Hepatocyte (in vitro differentiated cells): ENCODE results near the gene GAST. TPM values are rescaled to one million over a fixed set of nuclear protein-coding genes. Genes with fewer than 3 reads are reported as not detected.

ENCODE experiments used
- DNase-seq: peaks from one replicate; pipeline ENCODE4 v3.0.0-alpha.2; 2016; ENCODE audit warnings: low spot score
- H2AFZ ChIP-seq: fragments of 200-600 bp; sonication (generic); 2 replicates; pipeline ENCODE4 v1.6.0; 2016; ENCODE audit warnings: antibody characterized with exemption, mild to moderate bottlenecking
- H3K27ac ChIP-seq: fragments of 200-600 bp; sonication (generic); 2 replicates; pipeline ENCODE4 v1.5.1; 2016; ENCODE audit warnings: mild to moderate bottlenecking
- H3K27me3 ChIP-seq: fragments of 200-600 bp; sonication (generic); 2 replicates; pipeline ENCODE4 v1.6.1; 2016
- H3K36me3 ChIP-seq: fragments of 200-600 bp; sonication (generic); replicated peaks from 2 replicates; pipeline ENCODE4 v1.5.1; 2016; ENCODE audit warnings: low read depth; ENCODE audit not compliant: insufficient read depth
- H3K4me1 ChIP-seq: fragments of 200-600 bp; sonication (generic); 2 replicates; pipeline ENCODE4 v1.5.1; 2016; ENCODE audit warnings: mild to moderate bottlenecking, moderate library complexity; ENCODE audit not compliant: insufficient read depth
- H3K4me2 ChIP-seq: fragments of 200-600 bp; sonication (generic); 2 replicates; pipeline ENCODE4 v1.6.0; 2016
- H3K4me3 ChIP-seq: fragments of 200-600 bp; sonication (generic); 2 replicates; pipeline ENCODE4 v1.5.1; 2016; ENCODE audit warnings: mild to moderate bottlenecking
- H3K79me2 ChIP-seq: fragments of 200-600 bp; sonication (generic); 2 replicates; pipeline ENCODE4 v1.6.0; 2017; ENCODE audit warnings: mild to moderate bottlenecking
- H3K9me2 ChIP-seq: fragments of 200-600 bp; sonication (generic); replicated peaks from 2 replicates; pipeline ENCODE4 v1.6.0; 2017; ENCODE audit warnings: mild to moderate bottlenecking; ENCODE audit not compliant: insufficient read depth
- H3K9me3 ChIP-seq: fragments of 200-600 bp; sonication (generic); 2 replicates; pipeline ENCODE4 v1.5.1; 2016; ENCODE audit warnings: low read depth, mild to moderate bottlenecking
- H4K20me1 ChIP-seq: fragments of 200-600 bp; sonication (generic); 2 replicates; pipeline ENCODE4 v1.6.0; 2016; ENCODE audit warnings: mild to moderate bottlenecking; ENCODE audit not compliant: insufficient read depth, poor library complexity, severe bottlenecking
- EZH2 ChIP-seq: fragments of 200-600 bp; sonication (generic); IDR thresholded peaks from 2 replicates; pipeline ENCODE4 v1.6.1; 2016; ENCODE audit warnings: antibody characterized with exemption, mild to moderate bottlenecking, borderline replicate concordance
- EZH2phosphoT487 ChIP-seq: fragments of 200-600 bp; sonication (generic); IDR thresholded peaks from one replicate; pipeline ENCODE4 v1.6.1; 2018; ENCODE audit warnings: antibody characterized with exemption, mild to moderate bottlenecking, low read depth, moderate library complexity; ENCODE audit not compliant: unreplicated experiment, severe bottlenecking
- WGBS: methylation state at CpG from one replicate; pipeline ENCODE4 v1.1.6; 2016; ENCODE audit warnings: low lambda C conversion rate; ENCODE audit errors: missing lambda C conversion rate; 5-methylcytosine and 5-hydroxymethylcytosine counted together
- polyA plus RNA-seq: library from polyadenylated mRNA; unstranded; fragments of >200 nt; fragmentation: Nextera tagmentation; extraction: Ambion mirVana; gene quantifications from 2 replicates; pipeline ENCODE4 v1.2.1, GENCODE V29; 2016
- total RNA-seq: library from RNA; depleted of rRNA; stranded (reverse); fragments of >200 nt; gene quantifications from 2 replicates; pipeline ENCODE4 v1.2.3, GENCODE V29; 2014
- TF ChIP-seq, protein P1 (sequence below): fragments of 200-600 bp; sonication (generic); IDR thresholded peaks from 2 replicates; pipeline ENCODE4 v1.5.1; 2016; ENCODE audit warnings: antibody characterized with exemption, mild to moderate bottlenecking; ENCODE audit not compliant: poor library complexity

The GAST gene
- total and polyA plus RNA-seq, 2 experiments from 2014 or later: 2.3 TPM; not detected in 1

DNA sequence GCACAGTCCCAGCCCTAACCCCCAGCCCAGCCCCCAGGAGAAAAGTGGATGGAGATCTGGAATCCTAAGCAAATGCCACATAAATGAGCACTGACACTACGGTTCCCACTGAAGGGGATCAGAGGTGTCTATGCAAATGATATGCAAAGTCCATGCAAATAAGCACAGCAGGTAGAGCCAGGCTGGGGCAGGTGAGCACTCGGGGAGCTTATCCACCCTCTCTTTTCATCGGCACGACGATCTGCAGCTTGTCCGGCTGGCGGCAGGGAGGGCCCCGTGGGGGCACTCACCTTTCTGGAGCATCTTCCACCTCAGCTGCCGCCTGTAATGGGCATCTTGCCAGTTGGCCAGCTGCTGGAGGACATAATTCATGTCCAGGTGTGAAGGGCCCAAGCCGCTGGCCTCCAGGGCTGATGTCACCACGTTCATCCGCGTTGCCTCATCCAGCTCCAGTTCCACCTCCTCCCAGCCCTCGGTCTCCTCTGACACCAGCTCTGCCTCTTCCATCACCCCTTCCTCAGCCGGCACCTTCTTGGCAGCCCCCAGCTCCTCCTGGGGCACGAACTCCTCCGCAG, 12.4 kb downstream of the GAST start:
- Histone ChIP-seq H3K9me3 (no peaks in the 10 kb centered on the region), H3K4me3 (no peak overlapping the region), H3K4me2 (no peak overlapping the region), H3K36me3 (no peaks in the 10 kb centered on the region), H3K27me3 (no peaks in the 10 kb centered on the region), H3K9me2 (no peaks in the 10 kb centered on the region), H3K4me1 (no peaks in the 10 kb centered on the region), H3K79me2 (no peaks in the 10 kb centered on the region), H3K27ac (no peak overlapping the region), H2AFZ (no peak overlapping the region), H4K20me1 (no peaks in the 10 kb centered on the region)
- TF ChIP-seq, protein P1, sequence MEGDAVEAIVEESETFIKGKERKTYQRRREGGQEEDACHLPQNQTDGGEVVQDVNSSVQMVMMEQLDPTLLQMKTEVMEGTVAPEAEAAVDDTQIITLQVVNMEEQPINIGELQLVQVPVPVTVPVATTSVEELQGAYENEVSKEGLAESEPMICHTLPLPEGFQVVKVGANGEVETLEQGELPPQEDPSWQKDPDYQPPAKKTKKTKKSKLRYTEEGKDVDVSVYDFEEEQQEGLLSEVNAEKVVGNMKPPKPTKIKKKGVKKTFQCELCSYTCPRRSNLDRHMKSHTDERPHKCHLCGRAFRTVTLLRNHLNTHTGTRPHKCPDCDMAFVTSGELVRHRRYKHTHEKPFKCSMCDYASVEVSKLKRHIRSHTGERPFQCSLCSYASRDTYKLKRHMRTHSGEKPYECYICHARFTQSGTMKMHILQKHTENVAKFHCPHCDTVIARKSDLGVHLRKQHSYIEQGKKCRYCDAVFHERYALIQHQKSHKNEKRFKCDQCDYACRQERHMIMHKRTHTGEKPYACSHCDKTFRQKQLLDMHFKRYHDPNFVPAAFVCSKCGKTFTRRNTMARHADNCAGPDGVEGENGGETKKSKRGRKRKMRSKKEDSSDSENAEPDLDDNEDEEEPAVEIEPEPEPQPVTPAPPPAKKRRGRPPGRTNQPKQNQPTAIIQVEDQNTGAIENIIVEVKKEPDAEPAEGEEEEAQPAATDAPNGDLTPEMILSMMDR: no peak
- 83% methylated on average over 17 of the region's 17 CpGs for WGBS
- DNase-seq: no peak

DNA sequence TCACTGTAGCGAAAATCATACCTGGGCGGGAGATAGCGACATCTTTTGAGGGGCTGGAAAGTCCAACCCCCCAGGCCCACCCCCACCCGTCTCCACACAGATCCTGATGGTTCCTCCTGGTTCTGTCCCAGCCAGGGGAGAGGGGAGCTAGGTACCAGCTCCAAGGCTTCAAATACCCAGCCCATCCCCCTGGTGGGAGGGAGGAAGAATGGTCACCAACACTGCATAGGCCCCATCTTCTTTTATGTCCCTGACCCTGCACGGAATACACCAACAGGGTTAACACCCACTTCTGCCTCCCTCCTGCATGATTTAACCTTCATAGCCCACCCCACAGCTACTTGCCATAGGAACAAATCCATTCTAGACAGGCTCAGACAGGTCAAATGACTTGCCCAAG, 13.0 kb downstream of the GAST start:
- H3K4me1 ChIP-seq: no peaks in the 10 kb centered on the region
- H3K27me3 ChIP-seq: peaks cover 1% of the 10 kb centered on the region
- no peaks in the 10 kb centered on the region for H3K79me2 ChIP-seq
- H3K4me3 ChIP-seq: no peak overlapping the region
- H3K27ac ChIP-seq: no peak overlapping the region
- DNase-seq: no peak
- TF ChIP-seq EZH2phosphoT487: no peak
- TF ChIP-seq EZH2: no peak
- TF ChIP-seq, protein P1: no peak
- 78% methylated on average over 5 of the region's 5 CpGs for WGBS
- no peak overlapping the region for H2AFZ ChIP-seq
- H3K4me2 ChIP-seq: no peak overlapping the region
- H3K36me3 ChIP-seq: no peaks in the 10 kb centered on the region
- no peaks in the 10 kb centered on the region for H3K9me3 ChIP-seq
- H4K20me1 ChIP-seq: no peaks in the 10 kb centered on the region
- no peaks in the 10 kb centered on the region for H3K9me2 ChIP-seq

DNA sequence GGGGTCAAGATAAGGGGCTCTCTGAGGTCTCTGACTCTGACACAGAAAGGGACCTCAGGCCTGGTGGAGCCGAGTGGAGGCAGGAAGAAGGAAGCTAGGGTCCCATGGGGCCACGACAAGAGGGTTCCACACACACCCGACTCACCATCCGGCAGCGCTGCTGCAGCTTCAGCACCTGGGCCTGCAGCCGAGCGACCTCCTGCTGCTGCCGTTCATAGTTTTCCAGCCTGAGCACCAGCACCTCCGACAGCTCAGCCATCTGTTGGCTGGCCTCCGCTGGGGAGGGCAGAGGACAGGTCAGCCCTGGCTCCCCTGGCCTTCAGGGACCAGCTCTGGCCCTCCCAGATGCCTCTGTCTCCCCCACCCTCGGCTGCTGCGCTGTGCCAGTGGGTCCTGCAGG, 15.9 kb downstream of the GAST start:
- Histone ChIP-seq H2AFZ (no peak overlapping the region), H3K36me3 (no peaks in the 10 kb centered on the region), H3K9me3 (no peaks in the 10 kb centered on the region), H3K4me3 (no peak overlapping the region), H3K4me1 (no peaks in the 10 kb centered on the region), H3K9me2 (no peaks in the 10 kb centered on the region), H3K79me2 (no peaks in the 10 kb centered on the region), H3K4me2 (no peak overlapping the region), H3K27ac (no peak overlapping the region), H4K20me1 (no peaks in the 10 kb centered on the region), H3K27me3 (peaks cover 30% of the 10 kb centered on the region)
- no peak for DNase-seq
- TF ChIP-seq, protein P1: no peak
- TF ChIP-seq EZH2 (no peak), EZH2phosphoT487 (no peak)
- 74% methylated on average over 12 of the region's 12 CpGs for WGBS

DNA sequence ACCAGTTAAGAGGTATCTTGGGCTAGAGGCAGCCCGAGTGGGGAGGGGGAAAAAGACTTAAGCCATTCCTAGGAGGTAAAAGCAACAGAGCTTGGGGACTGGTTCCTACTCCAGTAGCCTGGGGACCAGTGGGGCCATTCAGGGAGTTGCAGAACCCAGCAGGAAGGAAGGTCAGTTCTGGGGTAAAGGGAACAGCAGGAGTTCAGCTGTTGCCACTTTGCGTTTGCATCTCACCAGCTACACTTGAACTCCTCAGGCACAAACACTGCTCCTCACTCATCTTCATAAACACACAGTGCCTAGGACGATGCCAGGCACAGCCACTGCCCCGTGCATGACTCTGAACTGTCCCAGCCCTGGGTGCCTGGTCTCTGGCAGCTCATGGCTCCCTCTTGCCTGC, 18.3 kb downstream of the GAST start:
- no peak overlapping the region for H2AFZ ChIP-seq
- no peak overlapping the region for H3K4me3 ChIP-seq
- peaks cover 19% of the 10 kb centered on the region for H3K4me1 ChIP-seq
- 57% methylated on average over 4 of the region's 4 CpGs for WGBS
- no peak overlapping the region for H3K4me2 ChIP-seq
- H3K27ac ChIP-seq: no peak overlapping the region
- H3K9me2 ChIP-seq: no peaks in the 10 kb centered on the region
- DNase-seq: no peak
- no peaks in the 10 kb centered on the region for H3K36me3 ChIP-seq
- no peaks in the 10 kb centered on the region for H4K20me1 ChIP-seq
- H3K79me2 ChIP-seq: no peaks in the 10 kb centered on the region
- H3K9me3 ChIP-seq: no peaks in the 10 kb centered on the region
- no peak for TF ChIP-seq EZH2
- TF ChIP-seq, protein P1: no peak
- TF ChIP-seq EZH2phosphoT487: no peak
- peaks cover 50% of the 10 kb centered on the region for H3K27me3 ChIP-seq
